ACHN (cell line): Measurements from ENCODE around the gene KSR2.

Experiments used
- DNase-seq: peaks from one replicate; pipeline ENCODE4 v3.0.0-alpha.2; 2015
- in situ Hi-C: cut with HindIII; loops from 2 replicates; pipeline ENCODE4 v1.10.0; 2017; ENCODE audit warnings: low sequenced_read_pairs, low pct_ligation_motif_present, low pct_unique_long_range_greater_than_20kb

KSR2 gene

GRCh38 chr12:117592588-117593305 lies 376.0 kb downstream of the KSR2 start:
- in situ Hi-C loops: loop anchor here (25.0 kb wide), 2 partner anchors 245 to 355 kb away; no protein-coding TSS in a partner anchor
- DNase-seq: no peak

- no peak for DNase-seq
- in situ Hi-C loops: loop anchor here (25.0 kb wide), 2 partner anchors 246 to 354 kb away; no protein-coding TSS in a partner anchor
Observed at GRCh38 chr12:117590999-117591398, 377.8 kb downstream of the KSR2 start.

GRCh38 chr12:117590386-117590785 lies 378.4 kb downstream of the KSR2 start:
- in situ Hi-C loops: loop anchor here (25.0 kb wide), 2 partner anchors 247 to 353 kb away; no protein-coding TSS in a partner anchor
- no peak for DNase-seq

- in situ Hi-C loops: loop anchor here (25.0 kb wide), 2 partner anchors 248 to 352 kb away; no protein-coding TSS in a partner anchor
- no peak for DNase-seq
Observed at GRCh38 chr12:117589021-117589420, 379.8 kb downstream of the KSR2 start.

GRCh38 chr12:117587631-117588287 lies 381.0 kb downstream of the KSR2 start:
- in situ Hi-C loops: loop anchor here (25.0 kb wide), 2 partner anchors 250 to 350 kb away; no protein-coding TSS in a partner anchor
- DNase-seq: peak; percentile 74

- in situ Hi-C loops: loop anchor here (25.0 kb wide), 2 partner anchors 254 to 346 kb away; no protein-coding TSS in a partner anchor
- DNase-seq: no peak
Observed at GRCh38 chr12:117583677-117584225, 385.0 kb downstream of the KSR2 start.

GRCh38 chr12:117583092-117583491 lies 385.7 kb downstream of the KSR2 start:
- no peak for DNase-seq
- in situ Hi-C loops: loop anchor here (25.0 kb wide), 2 partner anchors 254 to 346 kb away; no protein-coding TSS in a partner anchor

GRCh38 chr12:117582135-117582784 lies 386.5 kb downstream of the KSR2 start:
- in situ Hi-C loops: loop anchor here (25.0 kb wide), 2 partner anchors 255 to 345 kb away; no protein-coding TSS in a partner anchor
- DNase-seq: no peak

GRCh38 chr12:117580718-117581062 lies 388.1 kb downstream of the KSR2 start:
- peak; percentile 81 for DNase-seq
- in situ Hi-C loops: loop anchor here (25.0 kb wide), 2 partner anchors 257 to 343 kb away; no protein-coding TSS in a partner anchor

- in situ Hi-C loops: loop anchor here (25.0 kb wide), 2 partner anchors 257 to 343 kb away; no protein-coding TSS in a partner anchor
- no peak for DNase-seq
Observed at GRCh38 chr12:117580015-117580717, 388.6 kb downstream of the KSR2 start.

GRCh38 chr12:117577122-117577657 lies 391.6 kb downstream of the KSR2 start:
- no peak for DNase-seq
- in situ Hi-C loops: loop anchor here (25.0 kb wide), 2 partner anchors 260 to 340 kb away; no protein-coding TSS in a partner anchor

GRCh38 chr12:117576053-117576452 lies 392.7 kb downstream of the KSR2 start:
- no peak for DNase-seq
- in situ Hi-C loops: loop anchor here (25.0 kb wide), 2 partner anchors 261 to 339 kb away; no protein-coding TSS in a partner anchor

GRCh38 chr12:117574655-117575054 lies 394.1 kb downstream of the KSR2 start:
- DNase-seq: no peak
- in situ Hi-C loops: loop anchor here (25.0 kb wide), 2 partner anchors 263 to 337 kb away; no protein-coding TSS in a partner anchor

- no peak for DNase-seq
- in situ Hi-C loops: no loop called here
Observed at GRCh38 chr12:117572755-117573154, 396.0 kb downstream of the KSR2 start.

- no peak for DNase-seq
- in situ Hi-C loops: no loop called here
Observed at GRCh38 chr12:117571321-117571720, 397.5 kb downstream of the KSR2 start.

GRCh38 chr12:117570608-117571007 lies 398.2 kb downstream of the KSR2 start:
- no peak for DNase-seq
- in situ Hi-C loops: no loop called here

GRCh38 chr12:117567644-117568216 lies 401.1 kb downstream of the KSR2 start:
- no peak for DNase-seq
- in situ Hi-C loops: no loop called here
